Measurements from ENCODE around the gene OTUD5.

OTUD5 gene

DNA sequence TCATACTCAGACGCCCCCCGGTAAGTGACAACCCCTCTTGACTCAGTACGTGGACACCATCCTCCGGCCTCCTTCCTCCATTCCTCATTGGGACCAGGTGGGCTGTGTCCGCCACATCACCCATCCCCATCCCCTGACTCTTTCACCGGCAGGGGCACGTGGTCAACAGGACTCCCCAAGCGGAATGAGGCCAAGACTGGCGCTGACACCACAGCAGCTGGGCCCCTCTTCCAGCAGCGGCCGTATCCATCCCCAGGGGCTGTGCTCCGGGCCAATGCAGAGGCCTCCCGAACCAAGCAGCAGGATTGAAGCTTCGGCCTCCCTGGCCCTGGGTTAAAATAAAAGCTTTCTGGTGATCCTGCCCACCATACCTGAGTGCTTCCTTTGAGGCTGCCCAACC, 54.6 kb downstream of the OTUD5 start:
- H3K27me3 ChIP-seq (ENCODE audit: control insufficient read depth, insufficient read depth, low read length) = no peaks in the 10 kb centered on the region
- H3K4me1 ChIP-seq (ENCODE audit: control insufficient read depth, low read depth, low read length) = no peaks in the 10 kb centered on the region
- peaks cover 30% of the 10 kb centered on the region for H3K36me3 ChIP-seq (ENCODE audit: control insufficient read depth, low read depth, low read length)
- H3K9me3 ChIP-seq (ENCODE audit: control insufficient read depth, low read depth, low read length) = peaks cover 8% of the 10 kb centered on the region
- no peak overlapping the region for H3K27ac ChIP-seq (ENCODE audit: low read length)
- no peak overlapping the region for H3K4me3 ChIP-seq (ENCODE audit: low read length)
- H3K9ac ChIP-seq (ENCODE audit: low read length) = no peak overlapping the region

- Histone ChIP-seq H3K4me3 (ENCODE audit: low read length) (no peak overlapping the region), H3K27ac (ENCODE audit: low read length) (no peak overlapping the region), H3K9me3 (ENCODE audit: control insufficient read depth, low read depth, low read length) (peaks cover 8% of the 10 kb centered on the region), H3K4me1 (ENCODE audit: control insufficient read depth, low read depth, low read length) (no peaks in the 10 kb centered on the region), H3K27me3 (ENCODE audit: control insufficient read depth, insufficient read depth, low read length) (no peaks in the 10 kb centered on the region), H3K36me3 (ENCODE audit: control insufficient read depth, low read depth, low read length) (peaks cover 30% of the 10 kb centered on the region), H3K9ac (ENCODE audit: low read length) (no peak overlapping the region)
Measured at GRCh38 chrX:48902135-48902534, 55.3 kb downstream of the OTUD5 start.

DNA sequence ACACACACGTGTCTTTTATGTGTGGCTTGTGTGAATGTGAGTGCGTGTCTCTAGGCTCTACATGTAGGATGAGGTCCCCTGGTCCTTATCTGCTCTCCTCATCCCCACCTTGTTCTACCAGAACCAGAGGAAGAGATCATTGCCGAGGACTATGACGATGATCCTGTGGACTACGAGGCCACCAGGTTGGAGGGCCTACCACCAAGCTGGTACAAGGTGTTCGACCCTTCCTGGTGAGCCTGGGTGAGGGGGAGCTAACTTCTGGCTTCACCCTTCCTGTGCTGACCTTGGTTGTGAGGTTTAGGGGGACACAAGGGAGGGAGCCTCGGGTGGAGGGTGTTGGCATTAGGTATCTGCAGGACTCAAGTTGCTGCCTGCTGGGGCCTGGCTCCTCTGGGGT, 56.3 kb downstream of the OTUD5 start:
- Histone ChIP-seq H3K4me3 (ENCODE audit: low read length) (no peak overlapping the region), H3K27me3 (ENCODE audit: control insufficient read depth, insufficient read depth, low read length) (no peaks in the 10 kb centered on the region), H3K9ac (ENCODE audit: low read length) (no peak overlapping the region), H3K4me1 (ENCODE audit: control insufficient read depth, low read depth, low read length) (no peaks in the 10 kb centered on the region), H3K27ac (ENCODE audit: low read length) (no peak overlapping the region), H3K9me3 (ENCODE audit: control insufficient read depth, low read depth, low read length) (peaks cover 8% of the 10 kb centered on the region), H3K36me3 (ENCODE audit: control insufficient read depth, low read depth, low read length) (peaks cover 30% of the 10 kb centered on the region)

- no peaks in the 10 kb centered on the region for H3K4me1 ChIP-seq (ENCODE audit: control insufficient read depth, low read depth, low read length)
- H3K27ac ChIP-seq (ENCODE audit: low read length) = no peak overlapping the region
- H3K27me3 ChIP-seq (ENCODE audit: control insufficient read depth, insufficient read depth, low read length) = no peaks in the 10 kb centered on the region
- H3K36me3 ChIP-seq (ENCODE audit: control insufficient read depth, low read depth, low read length) = peaks cover 30% of the 10 kb centered on the region
- peaks cover 8% of the 10 kb centered on the region for H3K9me3 ChIP-seq (ENCODE audit: control insufficient read depth, low read depth, low read length)
- H3K4me3 ChIP-seq (ENCODE audit: low read length) = no peak overlapping the region
- no peak overlapping the region for H3K9ac ChIP-seq (ENCODE audit: low read length)
Measured at GRCh38 chrX:48899078-48899410, 58.4 kb downstream of the OTUD5 start.

DNA sequence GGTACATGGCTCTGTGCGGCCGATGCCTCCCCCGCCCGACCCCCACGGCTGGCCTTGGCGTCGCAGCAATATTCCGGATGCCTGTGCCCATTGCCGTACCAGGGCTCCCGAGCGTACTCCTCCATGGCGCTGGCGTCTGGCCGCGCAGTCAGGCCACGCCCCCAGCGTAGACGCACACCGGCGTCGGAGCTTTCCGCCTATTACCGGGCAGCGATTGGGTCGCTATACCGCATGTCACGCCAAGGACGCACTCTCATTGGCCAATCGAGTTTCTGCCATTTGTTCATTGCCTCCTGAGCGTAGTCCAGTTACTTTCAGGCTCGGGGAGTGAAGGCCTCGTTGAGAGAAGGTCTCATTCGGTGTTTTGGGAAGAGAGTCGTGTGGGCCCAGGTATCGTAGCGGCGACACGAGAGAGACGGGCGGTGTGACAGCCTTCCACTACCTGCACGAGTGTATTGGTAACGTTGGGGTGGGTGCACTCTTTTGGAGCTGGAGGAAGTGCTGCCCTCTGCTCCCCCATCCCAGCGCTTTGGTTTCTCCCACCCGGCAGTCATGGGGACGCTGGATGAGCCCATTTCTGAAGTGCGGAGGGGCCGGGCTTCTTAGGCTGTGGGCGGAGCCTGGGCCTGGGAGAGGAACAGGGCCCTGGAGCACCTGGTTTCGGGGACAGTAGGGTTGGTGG, 59.6 kb downstream of the OTUD5 start, which contains the start of the genes PQBP1 and TIMM17B:
Gene PQBP1, plus strand, starts transcription at position 306 of the 682 bp plus-strand sequence. CDS start 580 bp downstream, outside the sequence.
Gene TIMM17B, minus strand, starts transcription at position 144 of the 682 bp plus-strand sequence. Its CDS starts 19 bp downstream, at position 125.
- H3K27me3 ChIP-seq (ENCODE audit: control insufficient read depth, insufficient read depth, low read length) = no peaks in the 10 kb centered on the region
- peaks cover 25% of the 10 kb centered on the region for H3K36me3 ChIP-seq (ENCODE audit: control insufficient read depth, low read depth, low read length)
- H3K4me3 ChIP-seq (ENCODE audit: low read length) = peak within 1 kb of the TSS; percentile 92

GRCh38 chrX:48897157-48897624, 60.2 kb downstream of the OTUD5 start:
- H3K27ac ChIP-seq (ENCODE audit: low read length) = peak overlapping the region; percentile 75
- peaks cover 9% of the 10 kb centered on the region for H3K9me3 ChIP-seq (ENCODE audit: control insufficient read depth, low read depth, low read length)
- H3K36me3 ChIP-seq (ENCODE audit: control insufficient read depth, low read depth, low read length) = peaks cover 22% of the 10 kb centered on the region
- H3K4me3 ChIP-seq (ENCODE audit: low read length) = peak overlapping the region; percentile 92
- H3K27me3 ChIP-seq (ENCODE audit: control insufficient read depth, insufficient read depth, low read length) = no peaks in the 10 kb centered on the region
- H3K4me1 ChIP-seq (ENCODE audit: control insufficient read depth, low read depth, low read length) = no peaks in the 10 kb centered on the region
- H3K9ac ChIP-seq (ENCODE audit: low read length) = peak overlapping the region; percentile 91

More for the DNA sequence above, 59.6 kb downstream of the OTUD5 start, which contains the start of the genes PQBP1 and TIMM17B:
- H3K9me3 ChIP-seq (ENCODE audit: control insufficient read depth, low read depth, low read length) = peaks cover 9% of the 10 kb centered on the region
- no peaks in the 10 kb centered on the region for H3K4me1 ChIP-seq (ENCODE audit: control insufficient read depth, low read depth, low read length)
- H3K9ac ChIP-seq (ENCODE audit: low read length) = peak within 1 kb of the TSS; percentile 91
- peak within 1 kb of the TSS; percentile 75 for H3K27ac ChIP-seq (ENCODE audit: low read length)

DNA sequence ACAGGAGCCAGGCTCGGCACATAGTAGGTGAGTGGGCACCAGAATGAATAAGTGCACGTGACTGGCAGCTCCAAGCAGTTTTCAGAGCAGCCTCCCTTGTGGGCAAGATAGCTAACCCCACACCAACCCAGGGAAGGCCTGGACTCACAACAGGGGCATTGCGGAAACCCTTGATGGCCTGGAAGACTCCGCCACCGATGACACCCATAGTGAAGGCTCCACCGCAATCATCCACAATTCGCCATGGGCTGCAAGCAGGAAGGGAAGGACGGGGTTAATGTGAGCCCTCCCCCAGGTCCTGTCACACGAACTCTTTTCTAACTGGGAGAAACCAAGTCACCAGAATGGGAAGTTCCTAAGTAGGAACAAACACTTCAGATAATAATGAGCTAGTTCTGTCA, 60.8 kb downstream of the OTUD5 start:
- Histone ChIP-seq H3K9ac (ENCODE audit: low read length) (peak overlapping the region; percentile 91), H3K4me3 (ENCODE audit: low read length) (peak overlapping the region; percentile 92), H3K27ac (ENCODE audit: low read length) (no peak overlapping the region), H3K27me3 (ENCODE audit: control insufficient read depth, insufficient read depth, low read length) (no peaks in the 10 kb centered on the region), H3K9me3 (ENCODE audit: control insufficient read depth, low read depth, low read length) (peaks cover 9% of the 10 kb centered on the region), H3K4me1 (ENCODE audit: control insufficient read depth, low read depth, low read length) (no peaks in the 10 kb centered on the region), H3K36me3 (ENCODE audit: control insufficient read depth, low read depth, low read length) (peaks cover 22% of the 10 kb centered on the region)

DNA sequence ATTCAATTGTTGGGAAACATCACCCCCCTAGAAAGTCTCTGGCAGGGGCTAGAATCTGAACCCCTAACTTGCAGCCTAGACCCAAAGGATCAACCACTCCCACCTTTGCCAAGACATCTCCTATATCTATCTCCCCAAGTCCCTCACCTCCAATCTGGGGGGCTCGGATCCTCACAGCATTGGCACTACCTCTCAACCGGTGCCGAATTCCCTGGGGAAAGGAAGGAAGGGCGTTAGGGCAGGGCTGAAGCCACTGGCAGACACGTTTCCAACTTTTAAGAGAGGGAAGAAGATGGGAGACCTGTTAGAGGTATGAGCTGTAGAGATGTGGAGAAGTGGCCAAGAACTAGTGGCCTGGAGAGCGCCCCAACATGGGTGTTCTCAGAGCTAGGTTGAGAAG, 62.5 kb downstream of the OTUD5 start:
- H3K27ac ChIP-seq (ENCODE audit: low read length) = no peak overlapping the region
- H3K9me3 ChIP-seq (ENCODE audit: control insufficient read depth, low read depth, low read length) = peaks cover 9% of the 10 kb centered on the region
- H3K4me1 ChIP-seq (ENCODE audit: control insufficient read depth, low read depth, low read length) = no peaks in the 10 kb centered on the region
- no peak overlapping the region for H3K9ac ChIP-seq (ENCODE audit: low read length)
- no peaks in the 10 kb centered on the region for H3K27me3 ChIP-seq (ENCODE audit: control insufficient read depth, insufficient read depth, low read length)
- H3K4me3 ChIP-seq (ENCODE audit: low read length) = no peak overlapping the region
- peaks cover 15% of the 10 kb centered on the region for H3K36me3 ChIP-seq (ENCODE audit: control insufficient read depth, low read depth, low read length)

DNA sequence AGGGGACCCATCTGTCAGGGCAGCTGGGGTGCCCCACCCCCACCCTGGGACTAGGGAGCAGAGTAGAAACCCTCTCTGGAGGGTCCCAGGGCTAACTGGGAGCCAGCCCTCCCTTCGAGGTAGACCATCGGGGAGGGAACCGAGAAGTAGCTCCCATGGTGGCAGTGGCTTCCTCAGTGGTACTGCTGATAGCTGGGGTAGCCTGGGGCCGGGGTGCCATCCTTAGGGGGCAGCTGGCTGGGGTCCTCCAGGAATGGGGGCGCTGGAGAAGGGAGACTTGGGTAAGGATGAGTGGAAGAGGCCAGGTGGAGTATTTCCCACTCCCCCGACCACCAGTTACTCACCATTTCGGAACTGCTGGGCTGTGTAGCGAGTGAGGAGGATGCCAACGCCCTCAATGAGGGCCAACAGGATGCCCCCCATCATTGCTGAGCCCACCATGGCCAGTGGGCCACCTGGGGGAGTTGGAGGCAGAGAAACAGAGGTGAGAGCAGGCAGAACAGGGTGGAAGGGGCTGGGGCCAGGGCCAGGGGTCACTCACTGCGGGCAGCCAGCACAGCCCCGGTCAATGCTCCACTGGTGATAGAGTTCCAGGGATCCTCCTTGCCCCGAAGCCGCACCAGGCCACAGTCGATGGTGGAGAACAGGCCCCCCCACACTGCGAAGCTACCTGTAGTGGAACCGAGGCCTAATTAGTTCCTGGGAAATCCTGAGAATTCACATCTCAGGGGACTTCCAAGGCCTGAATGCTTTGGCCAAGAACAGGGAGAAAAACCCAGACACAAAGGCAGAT, 63.7 kb downstream of the OTUD5 start:
- Histone ChIP-seq H3K27ac (ENCODE audit: low read length) (no peak overlapping the region), H3K4me3 (ENCODE audit: low read length) (no peak overlapping the region), H3K9me3 (ENCODE audit: control insufficient read depth, low read depth, low read length) (peaks cover 11% of the 10 kb centered on the region), H3K27me3 (ENCODE audit: control insufficient read depth, insufficient read depth, low read length) (no peaks in the 10 kb centered on the region), H3K36me3 (ENCODE audit: control insufficient read depth, low read depth, low read length) (peaks cover 10% of the 10 kb centered on the region), H3K9ac (ENCODE audit: low read length) (no peak overlapping the region), H3K4me1 (ENCODE audit: control insufficient read depth, low read depth, low read length) (no peaks in the 10 kb centered on the region)

DNA sequence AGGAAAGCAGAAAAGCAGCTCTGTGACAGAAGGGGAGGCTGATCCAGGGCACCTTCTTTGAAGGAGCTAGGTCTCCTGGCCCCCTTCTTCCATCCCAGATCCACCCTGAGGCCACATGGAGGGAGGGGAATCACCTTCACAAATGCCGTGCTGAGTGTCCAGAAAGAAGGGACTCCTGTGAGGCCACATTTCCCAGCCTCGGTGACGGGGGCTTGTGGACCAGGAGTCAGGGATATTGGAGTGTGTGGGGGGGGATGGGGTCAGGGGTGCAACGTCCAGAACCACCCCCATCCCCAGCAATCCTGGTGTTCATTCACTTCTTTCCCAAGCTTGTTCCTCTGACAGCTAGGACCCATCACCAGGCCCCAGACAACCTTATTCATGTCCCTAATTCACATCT, 64.5 kb downstream of the OTUD5 start:
- Histone ChIP-seq H3K9ac (ENCODE audit: low read length) (no peak overlapping the region), H3K36me3 (ENCODE audit: control insufficient read depth, low read depth, low read length) (peaks cover 10% of the 10 kb centered on the region), H3K27me3 (ENCODE audit: control insufficient read depth, insufficient read depth, low read length) (no peaks in the 10 kb centered on the region), H3K27ac (ENCODE audit: low read length) (no peak overlapping the region), H3K4me3 (ENCODE audit: low read length) (no peak overlapping the region), H3K9me3 (ENCODE audit: control insufficient read depth, low read depth, low read length) (peaks cover 8% of the 10 kb centered on the region), H3K4me1 (ENCODE audit: control insufficient read depth, low read depth, low read length) (no peaks in the 10 kb centered on the region)

GRCh38 chrX:48891402-48892288, 65.8 kb downstream of the OTUD5 start:
- no peaks in the 10 kb centered on the region for H3K4me1 ChIP-seq (ENCODE audit: control insufficient read depth, low read depth, low read length)
- H3K4me3 ChIP-seq (ENCODE audit: low read length) = peak overlapping the region; percentile 59
- H3K9ac ChIP-seq (ENCODE audit: low read length) = no peak overlapping the region
- H3K36me3 ChIP-seq (ENCODE audit: control insufficient read depth, low read depth, low read length) = peaks cover 10% of the 10 kb centered on the region
- H3K27ac ChIP-seq (ENCODE audit: low read length) = no peak overlapping the region
- peaks cover 8% of the 10 kb centered on the region for H3K9me3 ChIP-seq (ENCODE audit: control insufficient read depth, low read depth, low read length)
- H3K27me3 ChIP-seq (ENCODE audit: control insufficient read depth, insufficient read depth, low read length) = no peaks in the 10 kb centered on the region

Data from iPS-18a (cell line).